ENCODE measurements around the gene MRPL53.

Gene MRPL53

GRCh38 chr2:74472086-74472944, at the start of gene MRPL53:
Gene MRPL53, minus strand, starts transcription at chr2:74472680. Its CDS starts 20 bp downstream, at chr2:74472660.
- DNase-seq = peak; percentile 96

- DNase-seq = no peak
Measured at GRCh38 chr2:74516650-74517049, 44.2 kb upstream of the MRPL53 start.

- peak; percentile 83 for DNase-seq
Measured at GRCh38 chr2:74515981-74516633, 43.6 kb upstream of the MRPL53 start.

- DNase-seq = no peak
Measured at GRCh38 chr2:74515271-74515980, 42.9 kb upstream of the MRPL53 start.

GRCh38 chr2:74514368-74515270, 42.1 kb upstream of the MRPL53 start, which contains the start of gene TLX2:
Gene TLX2, plus strand, starts transcription at chr2:74514450. Its CDS starts 357 bp downstream, at chr2:74514807.
- DNase-seq = no peak

- no peak for DNase-seq
Measured at GRCh38 chr2:74513605-74514367, 41.3 kb upstream of the MRPL53 start.

GRCh38 chr2:74512744-74513604, 40.5 kb upstream of the MRPL53 start:
- no peak for DNase-seq

- no peak for DNase-seq
Measured at GRCh38 chr2:74511104-74511989, 38.9 kb upstream of the MRPL53 start.

GRCh38 chr2:74510272-74510671, 37.8 kb upstream of the MRPL53 start:
- no peak for DNase-seq

- DNase-seq = no peak
Measured at GRCh38 chr2:74507926-74508520, 35.5 kb upstream of the MRPL53 start.

- peak; percentile 98 for DNase-seq
Measured at GRCh38 chr2:74507145-74507925, 34.9 kb upstream of the MRPL53 start, which contains the start of gene PCGF1. Gene PCGF1, minus strand, starts transcription at chr2:74507695. Its CDS starts 27 bp downstream, at chr2:74507668.

GRCh38 chr2:74505448-74506246, 33.2 kb upstream of the MRPL53 start:
- DNase-seq = no peak

GRCh38 chr2:74504591-74504990, 32.1 kb upstream of the MRPL53 start:
- DNase-seq = no peak

GRCh38 chr2:74503506-74504475, 31.3 kb upstream of the MRPL53 start:
- DNase-seq = no peak

- peak; percentile 42 for DNase-seq
Measured at GRCh38 chr2:74502720-74503505, 30.4 kb upstream of the MRPL53 start.
